GM12878 (cell line): ENCODE measurements around the gene SSR2. TPM values are rescaled to one million over a fixed set of nuclear protein-coding genes. Genes with fewer than 3 reads are reported as not detected.

ENCODE experiments used
- EED ChIP-seq: sonication (generic); IDR thresholded peaks from 2 replicates; pipeline ENCODE4 v1.6.1; 2016; ENCODE audit warnings: antibody characterized with exemption, low read depth
- KAT2A ChIP-seq: conservative IDR thresholded peaks from 2 replicates; pipeline ENCODE4 v1.6.1; 2011; ENCODE audit warnings: low read depth, low read length; ENCODE audit not compliant: control insufficient read depth
- MXI1 ChIP-seq: fragments of 150-350 bp; IDR thresholded peaks from 2 replicates; pipeline ENCODE4 v1.6.1; 2011; ENCODE audit warnings: low read depth, mild to moderate bottlenecking, inconsistent platforms, low read length, improper control_type of control experiment
- NBN ChIP-seq: fragments of 450-650 bp; IDR thresholded peaks from 2 replicates; pipeline ENCODE4 v1.6.1; 2016
- NR2C2 ChIP-seq: IDR thresholded peaks from 2 replicates; pipeline ENCODE4 v1.6.1; 2011; ENCODE audit warnings: borderline replicate concordance, low read depth; ENCODE audit not compliant: control insufficient read depth, insufficient read length
- POLR2AphosphoS2 ChIP-seq: IDR thresholded peaks from 2 replicates; pipeline ENCODE4 v1.6.1; 2011; ENCODE audit warnings: low read depth, mild to moderate bottlenecking, low read length, improper control_type of control experiment, moderate library complexity
- SMAD1 ChIP-seq: fragments of 450-650 bp; IDR thresholded peaks from 2 replicates; pipeline ENCODE4 v1.6.1; 2018; ENCODE audit warnings: mild to moderate bottlenecking, low read depth; ENCODE audit not compliant: partially characterized antibody
- SP1 ChIP-seq: IDR thresholded peaks from one replicate; pipeline ENCODE4 v1.6.1; 2011; ENCODE audit warnings: low read depth, low read length
- SPI1 ChIP-seq: IDR thresholded peaks from 2 replicates; pipeline ENCODE4 v1.6.1; 2011; ENCODE audit warnings: low read depth, mild to moderate bottlenecking, low read length, moderate library complexity, borderline replicate concordance; ENCODE audit not compliant: insufficient read depth
- TCF7 ChIP-seq: IDR thresholded peaks from 2 replicates; pipeline ENCODE4 v1.6.1; 2014; ENCODE audit warnings: antibody characterized with exemption, borderline replicate concordance
- polyA plus RNA-seq, 11 experiments: library from polyadenylated mRNA; depleted of rRNA in 4 of 11; unstranded in 6 of 11; stranded (reverse) in 5 of 11; fragments of >200 nt; fragmentation: Nextera tagmentation in 4 of 11; fragmentation: Illumina TruSeq in 1 of 11; extraction: Ambion mirVana in 4 of 11; extraction: Trizol in 1 of 11; gene quantifications; 1 replicate in 1 of 11; 2 replicates in 10 of 11; pipeline versions ENCODE4 v1.2.1 to v1.2.3, GENCODE V29; 2011 to 2016; ENCODE audit warnings: inconsistent platforms in 2 of 11, missing spikeins in 2 of 11, low read depth in 1 of 11
- total RNA-seq, 4 experiments: library from RNA; depleted of rRNA in 3 of 4; stranded (reverse); fragments of >200 nt in 3 of 4; fragmentation: Illumina TruSeq in 1 of 4; extraction: Trizol in 1 of 4; gene quantifications; 2 replicates each; pipeline versions ENCODE4 v1.2.1 to v1.2.3, GENCODE V29; 2013 to 2021
- TF ChIP-seq, protein P1 (sequence below): IDR thresholded peaks from 2 replicates; pipeline ENCODE4 v1.6.1; 2012; ENCODE audit warnings: improper control_type of control experiment, low read depth, low read length; ENCODE audit not compliant: insufficient replicate concordance
- TF ChIP-seq, protein P2 (sequence below): fragments of 450-650 bp; IDR thresholded peaks from 2 replicates; pipeline ENCODE4 v1.6.1; 2017; ENCODE audit warnings: mild to moderate bottlenecking, moderate library complexity

SSR2 gene
- total and polyA plus RNA-seq, 10 of the 15 experiments (the other 5 are each of a cell fraction or from before 2014, with no cell fraction given): 207 to 553 (median 315) TPM

GRCh38 chr1:155970531-155971167 is 50.1 kb downstream of the SSR2 start (continued):
- no peak for TF ChIP-seq SMAD1
- peak; percentile 71 for TF ChIP-seq EED
- TF ChIP-seq, protein P1, sequence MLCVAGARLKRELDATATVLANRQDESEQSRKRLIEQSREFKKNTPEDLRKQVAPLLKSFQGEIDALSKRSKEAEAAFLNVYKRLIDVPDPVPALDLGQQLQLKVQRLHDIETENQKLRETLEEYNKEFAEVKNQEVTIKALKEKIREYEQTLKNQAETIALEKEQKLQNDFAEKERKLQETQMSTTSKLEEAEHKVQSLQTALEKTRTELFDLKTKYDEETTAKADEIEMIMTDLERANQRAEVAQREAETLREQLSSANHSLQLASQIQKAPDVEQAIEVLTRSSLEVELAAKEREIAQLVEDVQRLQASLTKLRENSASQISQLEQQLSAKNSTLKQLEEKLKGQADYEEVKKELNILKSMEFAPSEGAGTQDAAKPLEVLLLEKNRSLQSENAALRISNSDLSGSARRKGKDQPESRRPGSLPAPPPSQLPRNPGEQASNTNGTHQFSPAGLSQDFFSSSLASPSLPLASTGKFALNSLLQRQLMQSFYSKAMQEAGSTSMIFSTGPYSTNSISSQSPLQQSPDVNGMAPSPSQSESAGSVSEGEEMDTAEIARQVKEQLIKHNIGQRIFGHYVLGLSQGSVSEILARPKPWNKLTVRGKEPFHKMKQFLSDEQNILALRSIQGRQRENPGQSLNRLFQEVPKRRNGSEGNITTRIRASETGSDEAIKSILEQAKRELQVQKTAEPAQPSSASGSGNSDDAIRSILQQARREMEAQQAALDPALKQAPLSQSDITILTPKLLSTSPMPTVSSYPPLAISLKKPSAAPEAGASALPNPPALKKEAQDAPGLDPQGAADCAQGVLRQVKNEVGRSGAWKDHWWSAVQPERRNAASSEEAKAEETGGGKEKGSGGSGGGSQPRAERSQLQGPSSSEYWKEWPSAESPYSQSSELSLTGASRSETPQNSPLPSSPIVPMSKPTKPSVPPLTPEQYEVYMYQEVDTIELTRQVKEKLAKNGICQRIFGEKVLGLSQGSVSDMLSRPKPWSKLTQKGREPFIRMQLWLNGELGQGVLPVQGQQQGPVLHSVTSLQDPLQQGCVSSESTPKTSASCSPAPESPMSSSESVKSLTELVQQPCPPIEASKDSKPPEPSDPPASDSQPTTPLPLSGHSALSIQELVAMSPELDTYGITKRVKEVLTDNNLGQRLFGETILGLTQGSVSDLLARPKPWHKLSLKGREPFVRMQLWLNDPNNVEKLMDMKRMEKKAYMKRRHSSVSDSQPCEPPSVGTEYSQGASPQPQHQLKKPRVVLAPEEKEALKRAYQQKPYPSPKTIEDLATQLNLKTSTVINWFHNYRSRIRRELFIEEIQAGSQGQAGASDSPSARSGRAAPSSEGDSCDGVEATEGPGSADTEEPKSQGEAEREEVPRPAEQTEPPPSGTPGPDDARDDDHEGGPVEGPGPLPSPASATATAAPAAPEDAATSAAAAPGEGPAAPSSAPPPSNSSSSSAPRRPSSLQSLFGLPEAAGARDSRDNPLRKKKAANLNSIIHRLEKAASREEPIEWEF: no peak
- TF ChIP-seq SP1: no peak
- TF ChIP-seq TCF7: no peak
- no peak for TF ChIP-seq NR2C2
- TF ChIP-seq POLR2AphosphoS2: no peak
- TF ChIP-seq NBN: peak; percentile 83
- TF ChIP-seq KAT2A: no peak
- TF ChIP-seq MXI1: peak; percentile 84
- TF ChIP-seq, protein P2, sequence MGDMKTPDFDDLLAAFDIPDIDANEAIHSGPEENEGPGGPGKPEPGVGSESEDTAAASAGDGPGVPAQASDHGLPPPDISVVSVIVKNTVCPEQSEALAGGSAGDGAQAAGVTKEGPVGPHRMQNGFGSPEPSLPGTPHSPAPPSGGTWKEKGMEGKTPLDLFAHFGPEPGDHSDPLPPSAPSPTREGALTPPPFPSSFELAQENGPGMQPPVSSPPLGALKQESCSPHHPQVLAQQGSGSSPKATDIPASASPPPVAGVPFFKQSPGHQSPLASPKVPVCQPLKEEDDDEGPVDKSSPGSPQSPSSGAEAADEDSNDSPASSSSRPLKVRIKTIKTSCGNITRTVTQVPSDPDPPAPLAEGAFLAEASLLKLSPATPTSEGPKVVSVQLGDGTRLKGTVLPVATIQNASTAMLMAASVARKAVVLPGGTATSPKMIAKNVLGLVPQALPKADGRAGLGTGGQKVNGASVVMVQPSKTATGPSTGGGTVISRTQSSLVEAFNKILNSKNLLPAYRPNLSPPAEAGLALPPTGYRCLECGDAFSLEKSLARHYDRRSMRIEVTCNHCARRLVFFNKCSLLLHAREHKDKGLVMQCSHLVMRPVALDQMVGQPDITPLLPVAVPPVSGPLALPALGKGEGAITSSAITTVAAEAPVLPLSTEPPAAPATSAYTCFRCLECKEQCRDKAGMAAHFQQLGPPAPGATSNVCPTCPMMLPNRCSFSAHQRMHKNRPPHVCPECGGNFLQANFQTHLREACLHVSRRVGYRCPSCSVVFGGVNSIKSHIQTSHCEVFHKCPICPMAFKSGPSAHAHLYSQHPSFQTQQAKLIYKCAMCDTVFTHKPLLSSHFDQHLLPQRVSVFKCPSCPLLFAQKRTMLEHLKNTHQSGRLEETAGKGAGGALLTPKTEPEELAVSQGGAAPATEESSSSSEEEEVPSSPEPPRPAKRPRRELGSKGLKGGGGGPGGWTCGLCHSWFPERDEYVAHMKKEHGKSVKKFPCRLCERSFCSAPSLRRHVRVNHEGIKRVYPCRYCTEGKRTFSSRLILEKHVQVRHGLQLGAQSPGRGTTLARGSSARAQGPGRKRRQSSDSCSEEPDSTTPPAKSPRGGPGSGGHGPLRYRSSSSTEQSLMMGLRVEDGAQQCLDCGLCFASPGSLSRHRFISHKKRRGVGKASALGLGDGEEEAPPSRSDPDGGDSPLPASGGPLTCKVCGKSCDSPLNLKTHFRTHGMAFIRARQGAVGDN: peak; percentile 58
- TF ChIP-seq SPI1: peak; percentile 99
